Activated CD4-positive, alpha-beta T cell treated with anti-CD3 and anti-CD28 coated beads for 36 hours (primary cell): ENCODE data around the gene EPB41L5. TPM values are rescaled to one million over a fixed set of nuclear protein-coding genes. Genes with fewer than 3 reads are reported as not detected.
A peak's percentile ranks its signal among the peaks of the same experiment; 100 is the strongest.
"Not testable (repeated sequence)": the region's sequence is repeated elsewhere in the genome, so short reads cannot be mapped to it uniquely, and the experiment has no call there.

Experiments
- ATAC-seq: fragments of 200-7000 bp; cut with Tn5 transposase; one replicate; pipeline ENCODE4 v1.10.0; 2021; ENCODE audit warnings: mild to moderate bottlenecking, moderate library complexity
- CTCF ChIA-PET: fragments of 350-600 bp; sonication (Branson Sonifier 250); formaldehyde crosslinking; loops from one replicate; lab custom pipeline; 2021; ENCODE audit warnings: antibody characterized with exemption; lab: Charles Lee
- POLR2A ChIA-PET: fragments of 350-600 bp; sonication (Branson Sonifier 250); formaldehyde crosslinking; loops from one replicate; lab custom pipeline; 2021; ENCODE audit warnings: antibody characterized with exemption, inconsistent platforms; lab: Charles Lee
- DNase-seq: peaks from one replicate; pipeline ENCODE4 v3.0.0-alpha.2; 2020
- H3K27ac Mint-ChIP-seq: one replicate; pipeline ENCODE4 v1.8.0; 2021; ENCODE audit warnings: mixed read lengths
- H3K27me3 Mint-ChIP-seq: one replicate; pipeline ENCODE4 v1.8.0; 2021; ENCODE audit warnings: mixed read lengths
- H3K36me3 Mint-ChIP-seq: one replicate; pipeline ENCODE4 v1.8.0; 2021; ENCODE audit warnings: low read depth, mixed read lengths
- H3K4me1 Mint-ChIP-seq: one replicate; pipeline ENCODE4 v1.8.0; 2021; ENCODE audit warnings: mixed read lengths
- H3K4me3 Mint-ChIP-seq: one replicate; pipeline ENCODE4 v1.8.0; 2021; ENCODE audit warnings: mild to moderate bottlenecking, moderate library complexity, mixed read lengths
- H3K9me3 Mint-ChIP-seq: one replicate; pipeline ENCODE4 v1.8.0; 2021; ENCODE audit warnings: low read depth, mixed read lengths
- intact Hi-C, 2 experiments: fragments of 100-400 bp; cut with DNase I in 1 of 2; cut with micrococcal nuclease in 1 of 2; formaldehyde crosslinking; loops; one replicate each; pipeline versions ENCODE4 v1.14.2 to v1.15.1; 2022 to 2024; cut with DNase I, micrococcal nuclease
- total RNA-seq, 2 experiments: library from RNA; stranded (reverse); gene quantifications; one replicate each; pipeline ENCODE4 v1.2.3, GENCODE V29; 2021

The EPB41L5 gene
- 1 to 10 TPM; 2.2 to 2.4 TPM for total RNA-seq

DNA sequence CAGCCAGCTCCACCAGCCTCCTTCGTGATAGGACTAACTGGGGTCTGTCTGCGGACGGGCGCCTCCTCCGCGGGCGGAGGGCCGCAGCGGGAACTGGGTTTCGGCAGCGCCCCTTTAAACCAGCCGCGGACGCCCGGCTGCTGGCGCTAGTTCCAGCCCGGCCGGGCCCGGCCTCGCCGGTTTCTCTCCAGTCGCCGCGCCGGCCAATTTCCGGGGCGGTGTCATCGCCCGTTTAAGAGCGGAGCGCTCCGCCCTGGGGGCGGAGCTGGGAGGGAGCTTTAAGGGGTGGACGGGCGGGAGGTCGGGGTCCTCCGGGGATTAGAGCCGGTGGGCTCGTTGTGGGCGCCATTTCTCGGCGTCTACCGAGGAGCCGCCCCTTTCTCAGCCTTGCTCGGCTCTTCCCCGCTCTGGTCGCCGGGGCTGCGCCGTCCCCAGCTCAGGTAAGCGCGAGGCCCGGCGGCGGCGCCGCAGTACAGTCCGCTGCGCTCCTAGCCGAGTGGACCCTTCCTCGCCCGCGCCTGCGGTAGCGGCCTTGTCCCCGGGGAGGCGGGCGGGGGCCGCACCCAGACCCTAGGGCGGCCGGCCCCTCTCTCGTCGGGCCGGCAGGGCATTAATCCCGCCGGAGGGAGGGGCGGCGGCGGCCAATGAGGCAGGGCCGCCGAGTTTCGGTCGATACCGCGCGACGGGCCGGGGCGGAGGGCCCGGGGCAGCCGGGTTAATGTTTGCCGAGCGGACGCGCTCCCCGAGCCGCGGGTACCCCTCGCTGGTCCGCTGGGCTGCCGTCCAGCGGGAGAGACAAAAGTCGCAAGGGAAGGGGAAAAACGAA is at the start of gene EPB41L5:
Gene EPB41L5 (plus strand): TSS at position 307 of the 826 bp plus-strand sequence. CDS start 6,008 bp downstream, outside the sequence.
- ChIA-PET POLR2A (interaction anchor here (0.6 to 1.0 kb wide), 3 partner anchors 9 to 300 kb away, joined by 3 read pairs; partner anchors contain the start of gene PTPN4), CTCF (interaction anchor here (1.2 to 2.2 kb wide), 3 partner anchors 9 to 164 kb away, joined by 4 to 11 read pairs (median 4); no protein-coding TSS in a partner anchor)
- Mint-ChIP-seq H3K27me3 (no peaks in the 10 kb centered on the region), H3K4me1 (peaks cover 19% of the 10 kb centered on the region), H3K9me3 (no peaks in the 10 kb centered on the region), H3K4me3 (peak within 1 kb of the TSS; percentile 73), H3K27ac (peak within 1 kb of the TSS; percentile 66), H3K36me3 (no peaks in the 10 kb centered on the region)
- ATAC-seq (peak; percentile 95), DNase-seq (peak; percentile 90)
- intact Hi-C loops = loop anchor here (1.0 to 10.0 kb wide), 12 partner anchors 94 to 662 kb away; partner anchors contain the start of genes PTPN4 (in 2 of the 2), C2orf76 (in 1 of the 2), DBI (in 1 of the 2) and RALB (in 1 of the 2)

- Mint-ChIP-seq H3K4me3 (no peak overlapping the region), H3K27ac (no peak overlapping the region), H3K36me3 (peaks cover 4% of the 10 kb centered on the region), H3K9me3 (no peaks in the 10 kb centered on the region), H3K4me1 (no peaks in the 10 kb centered on the region), H3K27me3 (no peaks in the 10 kb centered on the region)
- CTCF ChIA-PET = interaction anchor here (0.7 to 1.2 kb wide), 2 partner anchors 23 to 261 kb away, joined by 4 read pairs; no protein-coding TSS in a partner anchor
- intact Hi-C loops = no loop called here
- POLR2A ChIA-PET = no interaction called here
- DNase-seq (no peak), ATAC-seq (no peak)
These were observed 31.0 kb upstream of the EPB41L5 start for GRCh38 chr2:119981896-119982295.

DNA sequence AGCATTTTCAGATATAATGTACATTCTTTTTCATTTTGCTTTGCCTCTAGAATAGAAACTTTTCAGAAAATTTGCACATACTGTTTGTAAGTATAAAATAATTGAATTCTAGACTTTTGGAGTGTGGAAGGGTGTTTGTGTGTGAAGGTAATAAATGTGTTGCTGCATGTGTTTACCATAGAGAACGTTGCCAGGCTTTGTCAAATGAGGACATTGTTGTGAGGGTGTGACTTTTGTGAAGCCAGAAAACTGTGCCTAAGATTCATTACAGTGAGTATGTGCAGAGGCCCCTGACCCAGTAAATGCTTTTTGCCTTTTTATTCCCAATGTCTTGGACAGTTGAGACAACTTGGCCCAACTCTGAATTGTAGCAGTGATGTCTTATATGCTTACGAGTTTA is 30.4 kb upstream of the EPB41L5 start:
- Mint-ChIP-seq H3K27ac (no peak overlapping the region), H3K27me3 (no peaks in the 10 kb centered on the region), H3K36me3 (no peaks in the 10 kb centered on the region), H3K4me3 (no peak overlapping the region), H3K9me3 (no peaks in the 10 kb centered on the region), H3K4me1 (no peaks in the 10 kb centered on the region)
- ATAC-seq (no peak), DNase-seq (no peak)
- ChIA-PET CTCF (interaction anchor here (1.1 to 1.2 kb wide), 2 partner anchors 9 to 24 kb away, joined by 4 to 5 read pairs; no protein-coding TSS in a partner anchor), POLR2A (no interaction called here)
- intact Hi-C loops = no loop called here

GRCh38 chr2:119983108-119983507 is 29.8 kb upstream of the EPB41L5 start:
- no peak overlapping the region for H3K27ac Mint-ChIP-seq
- CTCF ChIA-PET = interaction anchor here (1.1 kb wide), 1 partner anchor 9 kb away, joined by 5 read pairs; no protein-coding TSS in a partner anchor
- no peak for ATAC-seq
- H3K27me3 Mint-ChIP-seq = no peaks in the 10 kb centered on the region
- intact Hi-C loops = no loop called here
- no peak for DNase-seq
- no peaks in the 10 kb centered on the region for H3K9me3 Mint-ChIP-seq
- H3K4me1 Mint-ChIP-seq = no peaks in the 10 kb centered on the region
- POLR2A ChIA-PET = no interaction called here
- no peaks in the 10 kb centered on the region for H3K36me3 Mint-ChIP-seq
- no peak overlapping the region for H3K4me3 Mint-ChIP-seq

DNA sequence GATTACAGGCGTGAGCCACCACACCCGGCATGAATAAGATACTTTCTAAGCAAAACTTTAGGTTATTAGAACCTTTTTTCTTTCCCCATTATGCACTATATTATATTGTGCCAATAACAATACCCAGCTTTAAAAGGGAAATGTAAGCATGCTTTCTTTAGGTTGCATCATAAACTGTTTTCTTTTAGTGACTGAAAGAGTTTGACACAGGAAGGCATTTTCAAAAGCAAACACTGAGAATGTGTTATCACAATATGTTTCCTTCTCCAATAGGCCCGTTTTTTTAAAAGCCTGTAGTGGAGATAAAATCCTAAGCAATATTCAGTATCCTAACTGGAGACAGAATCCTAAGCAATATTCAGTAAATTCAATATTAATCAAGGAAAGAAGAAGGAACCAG is 16.7 kb upstream of the EPB41L5 start:
- intact Hi-C loops = no loop called here
- DNase-seq = no peak
- ATAC-seq = no peak
- Mint-ChIP-seq H3K4me3 (no peak overlapping the region), H3K36me3 (no peaks in the 10 kb centered on the region), H3K27ac (no peak overlapping the region), H3K27me3 (peaks cover 5% of the 10 kb centered on the region), H3K9me3 (no peaks in the 10 kb centered on the region), H3K4me1 (no peaks in the 10 kb centered on the region)
- CTCF ChIA-PET = no interaction called here
- POLR2A ChIA-PET = no interaction called here

- ATAC-seq, H3K9me3 Mint-ChIP-seq, H3K36me3 Mint-ChIP-seq, H3K4me1 Mint-ChIP-seq, H3K27ac Mint-ChIP-seq, H3K4me3 Mint-ChIP-seq, intact Hi-C loops, DNase-seq, H3K27me3 Mint-ChIP-seq: not testable (repeated sequence)
- ChIA-PET POLR2A (interaction anchor here (0.7 kb wide), 1 partner anchor 28 kb away, joined by 4 read pairs; no protein-coding TSS in a partner anchor), CTCF (interaction anchor here (0.7 kb wide), 1 partner anchor 265 kb away, joined by 3 read pairs; no protein-coding TSS in a partner anchor)
These were observed 15.7 kb upstream of the EPB41L5 start for GRCh38 chr2:119996896-119997891.

GRCh38 chr2:120001471-120001870 is 11.4 kb upstream of the EPB41L5 start:
- DNase-seq (no peak), ATAC-seq (no peak)
- Mint-ChIP-seq H3K27me3 (peaks cover 3% of the 10 kb centered on the region), H3K27ac (no peak overlapping the region), H3K9me3 (no peaks in the 10 kb centered on the region), H3K36me3 (no peaks in the 10 kb centered on the region), H3K4me3 (no peak overlapping the region), H3K4me1 (no peaks in the 10 kb centered on the region)
- ChIA-PET POLR2A (no interaction called here), CTCF (no interaction called here)
- intact Hi-C loops = no loop called here

DNA sequence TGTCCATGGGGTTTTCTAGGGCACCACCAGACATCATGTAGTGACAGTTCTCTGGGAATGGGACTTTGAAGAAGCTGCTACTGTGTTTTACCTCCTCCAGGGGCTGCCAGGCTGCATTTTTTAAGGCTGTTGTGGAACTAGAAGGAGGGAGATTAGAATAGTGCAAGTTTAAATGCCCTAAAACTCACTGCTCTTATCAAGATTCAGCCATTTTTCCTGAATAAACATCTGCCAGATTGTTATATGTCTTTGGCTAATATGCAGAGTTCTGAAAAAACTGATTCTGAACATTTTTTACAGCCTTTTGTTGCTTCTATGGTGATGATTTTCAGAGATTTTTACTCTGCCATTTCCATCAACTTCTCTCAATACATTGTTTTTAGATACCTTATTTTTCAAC is 8.6 kb upstream of the EPB41L5 start:
- intact Hi-C loops = no loop called here
- no peaks in the 10 kb centered on the region for H3K4me1 Mint-ChIP-seq
- no peaks in the 10 kb centered on the region for H3K9me3 Mint-ChIP-seq
- DNase-seq (no peak), ATAC-seq (no peak)
- no peaks in the 10 kb centered on the region for H3K27me3 Mint-ChIP-seq
- no peaks in the 10 kb centered on the region for H3K36me3 Mint-ChIP-seq
- POLR2A ChIA-PET = interaction anchor here (1.0 kb wide), 1 partner anchor 9 kb away, joined by 3 read pairs; the partner anchor contains the start of gene EPB41L5
- CTCF ChIA-PET = interaction anchor here (0.7 kb wide), 1 partner anchor 245 kb away, joined by 4 read pairs; no protein-coding TSS in a partner anchor
- no peak overlapping the region for H3K27ac Mint-ChIP-seq
- H3K4me3 Mint-ChIP-seq = no peak overlapping the region

GRCh38 chr2:120005834-120006521 is 6.9 kb upstream of the EPB41L5 start:
- H3K4me1 Mint-ChIP-seq = no peaks in the 10 kb centered on the region

DNA sequence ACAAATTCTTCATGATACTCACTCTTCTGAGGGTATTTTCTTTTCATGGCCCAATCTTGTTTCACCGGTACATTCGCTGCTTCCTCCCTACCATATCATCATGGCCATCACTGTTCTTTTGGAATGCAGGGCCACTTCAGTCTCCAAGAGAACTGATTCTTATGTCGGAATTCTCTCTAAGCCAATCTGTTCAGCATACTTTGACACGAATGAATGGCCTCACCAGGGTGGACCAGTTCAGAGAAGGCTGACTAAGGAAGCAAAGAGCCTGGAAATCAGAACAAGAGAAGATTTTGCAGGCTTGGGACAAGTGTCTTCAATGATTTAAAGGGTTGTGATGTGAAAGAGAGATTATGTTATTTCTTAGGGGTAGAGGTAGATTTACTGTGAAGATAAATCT is 5.0 kb upstream of the EPB41L5 start:
- Mint-ChIP-seq H3K27ac (no peak overlapping the region), H3K9me3 (no peaks in the 10 kb centered on the region), H3K36me3 (no peaks in the 10 kb centered on the region), H3K4me3 (no peak overlapping the region), H3K27me3 (no peaks in the 10 kb centered on the region), H3K4me1 (peaks cover 9% of the 10 kb centered on the region)
- intact Hi-C loops = no loop called here
- ChIA-PET CTCF (no interaction called here), POLR2A (no interaction called here)
- ATAC-seq (no peak), DNase-seq (no peak)

More at GRCh38 chr2:120005834-120006521, 6.9 kb upstream of the EPB41L5 start:
- Mint-ChIP-seq H3K27me3 (no peaks in the 10 kb centered on the region), H3K27ac (no peak overlapping the region), H3K9me3 (no peaks in the 10 kb centered on the region), H3K36me3 (no peaks in the 10 kb centered on the region), H3K4me3 (no peak overlapping the region)
- intact Hi-C loops = no loop called here
- ATAC-seq = peak; percentile 64
- no peak for DNase-seq
- CTCF ChIA-PET = interaction anchor here (0.8 kb wide), 1 partner anchor 287 kb away, joined by 3 read pairs; no protein-coding TSS in a partner anchor
- POLR2A ChIA-PET = no interaction called here
